Kidney (tissue), 14 donors: ENCODE results near the gene SLC25A47. TPM values are rescaled to one million over a fixed set of nuclear protein-coding genes. Genes with fewer than 3 reads are reported as not detected.
A peak's percentile ranks its signal among the peaks of the same experiment; 100 is the strongest.

Experiments used
- DNase-seq, 5 donors: peaks; one replicate each; pipeline ENCODE4 v3.0.0-alpha.2; 2013 to 2020
- FAIRE-seq: peaks from 2 replicates; lab custom pipeline; 2012; peaks lifted over from hg19 to GRCh38; lab: Jason Lieb, UNC
- H3K27ac ChIP-seq, 2 donors: one replicate each; pipeline ENCODE4 v1.7.0; 2013; ENCODE audit warnings: low read depth in 2 of 2, low read length in 2 of 2, inconsistent platforms in 1 of 2
- H3K27me3 ChIP-seq: one replicate; pipeline ENCODE4 v1.7.1; 2013; ENCODE audit warnings: low read length, inconsistent platforms; ENCODE audit not compliant: control insufficient read depth, insufficient read depth
- H3K36me3 ChIP-seq, 3 donors: one replicate each; pipeline versions ENCODE4 v1.7.0 to v1.7.1; 2013; ENCODE audit warnings: low read length in 3 of 3, control low read depth in 1 of 3, inconsistent platforms in 1 of 3; ENCODE audit not compliant: insufficient read depth in 3 of 3, control insufficient read depth in 2 of 3
- H3K4me1 ChIP-seq, 3 donors: one replicate each; pipeline versions ENCODE4 v1.7.0 to v1.7.1; 2013; ENCODE audit warnings: low read length in 3 of 3, inconsistent platforms in 1 of 3, low read depth in 1 of 3; ENCODE audit not compliant: control insufficient read depth in 2 of 3, insufficient read depth in 2 of 3
- H3K4me3 ChIP-seq, 3 donors: one replicate each; pipeline versions ENCODE4 v1.7.0 to v1.8.1; 2013; ENCODE audit warnings: low read length in 3 of 3, control low read depth in 1 of 3, inconsistent platforms in 1 of 3
- H3K9ac ChIP-seq, 3 donors: one replicate each; pipeline versions ENCODE4 v1.7.0 to v1.7.1; 2013; ENCODE audit warnings: low read length in 3 of 3, control low read depth in 1 of 3, inconsistent platforms in 1 of 3
- H3K9me3 ChIP-seq, 3 donors: one replicate each; pipeline versions ENCODE4 v1.7.0 to v1.7.1; 2013; ENCODE audit warnings: low read length in 3 of 3, control low read depth in 1 of 3, inconsistent platforms in 1 of 3; ENCODE audit not compliant: control insufficient read depth in 2 of 3, insufficient read depth in 1 of 3
- CTCF ChIP-seq: IDR thresholded peaks from 3 replicates; pipeline ENCODE4 v1.5.1; 2012; ENCODE audit warnings: mild to moderate bottlenecking, moderate library complexity, borderline replicate concordance; ENCODE audit not compliant: insufficient read depth; ENCODE audit errors: extremely low read depth
- intact Hi-C: fragments of 100-400 bp; cut with DNase I; formaldehyde crosslinking; loops from one replicate; pipeline ENCODE4 v1.11.1; 2022
- polyA plus RNA-seq: library from polyadenylated mRNA; stranded (reverse); fragments of 350-450 nt; fragmentation: Illumina TruSeq; extraction: RNeasy Lipid Tissue Mini Kit (QIAGEN cat#74804); gene quantifications from one replicate; pipeline ENCODE4 v1.2.3, GENCODE V29; 2014; ENCODE audit warnings: low read depth, low replicate concordance; ENCODE audit not compliant: insufficient read depth
- total RNA-seq: library from RNA; stranded (reverse); fragmentation: NEBNext Ultra II Directional; extraction: Animal tissue kit (Norgen Biotek cat#: 25700); gene quantifications from one replicate; pipeline ENCODE4 v1.2.1, GENCODE V29; 2021
- donor health status: control.
- donor health status: control.
- donor health status: control.
- donor health status: control.
- donor health status: control.
- donor health status: DM: yes; HTN: yes; CAD: no.
- donor health status: Normal renal cell carcinoma (clear cell type).

Gene SLC25A47
- total and polyA plus RNA-seq, 2 donors from 2014 or later = 1.0 TPM; not detected in 1

GRCh38 chr14:100329233-100330006, 6.3 kb downstream of the SLC25A47 start:
- DNase-seq = peak in 1 of 5 donors; percentile 68
- intact Hi-C loops = no loop called here
- no peak for FAIRE-seq
- no peak for TF ChIP-seq CTCF
- Histone ChIP-seq H3K9me3 (no peaks in the 10 kb centered on the region), H3K4me1 (peaks cover 0 to 12% (median 3%) of the 10 kb centered on the region in 3 donors), H3K36me3 (no peaks in the 10 kb centered on the region), H3K27me3 (no peaks in the 10 kb centered on the region), H3K4me3 (no peak overlapping the region), H3K27ac (no peak overlapping the region), H3K9ac (no peak overlapping the region)

- intact Hi-C loops = no loop called here
- H3K4me1 ChIP-seq = peaks cover 0 to 12% (median 3%) of the 10 kb centered on the region in 3 donors
- TF ChIP-seq CTCF = no peak
- no peaks in the 10 kb centered on the region for H3K36me3 ChIP-seq
- no peak overlapping the region for H3K9ac ChIP-seq
- FAIRE-seq (no peak), DNase-seq (peak in 1 of 5 donors; percentile 68)
- no peaks in the 10 kb centered on the region for H3K9me3 ChIP-seq
- H3K4me3 ChIP-seq = no peak overlapping the region
- H3K27ac ChIP-seq = no peak overlapping the region
- no peaks in the 10 kb centered on the region for H3K27me3 ChIP-seq
These were observed 6.8 kb downstream of the SLC25A47 start for GRCh38 chr14:100330007-100330344.

- Histone ChIP-seq H3K27me3 (no peaks in the 10 kb centered on the region), H3K4me3 (no peak overlapping the region), H3K4me1 (peaks cover 0 to 12% (median 3%) of the 10 kb centered on the region in 3 donors), H3K9me3 (no peaks in the 10 kb centered on the region), H3K9ac (no peak overlapping the region), H3K36me3 (no peaks in the 10 kb centered on the region), H3K27ac (no peak overlapping the region)
- no peak for FAIRE-seq
- DNase-seq = peak in 4 of 5 donors; percentile 34 to 63 (median 51)
- intact Hi-C loops = no loop called here
- no peak for TF ChIP-seq CTCF
These were observed 7.3 kb downstream of the SLC25A47 start for GRCh38 chr14:100330388-100330931.
